Measurements from ENCODE around the gene MPP4.

Gene MPP4

GRCh38 chr2:201622306-201622970, 76.0 kb downstream of the MPP4 start:
- no peak for DNase-seq

- DNase-seq: no peak
Observed at GRCh38 chr2:201621293-201621999, 77.0 kb downstream of the MPP4 start.

GRCh38 chr2:201618744-201619662, 79.4 kb downstream of the MPP4 start:
- peak; percentile 59 for DNase-seq

GRCh38 chr2:201608021-201608420, 90.4 kb downstream of the MPP4 start:
- no peak for DNase-seq

- no peak for DNase-seq
Observed at GRCh38 chr2:201607568-201607967, 90.9 kb downstream of the MPP4 start.

GRCh38 chr2:201600906-201601305, 97.5 kb downstream of the MPP4 start:
- DNase-seq: no peak

GRCh38 chr2:201597397-201597796, 101.0 kb downstream of the MPP4 start:
- no peak for DNase-seq

Measured in hematopoietic multipotent progenitor cell treated with erythropoietin and hydrocortisone succinate and interleukin-3 and kit ligand, for 4 days (in vitro differentiated cells).